PC-3 (cell line): ENCODE results near the gene ANO4. TPM values are rescaled to one million over a fixed set of nuclear protein-coding genes. Genes with fewer than 3 reads are reported as not detected.

ENCODE experiments used
- ATAC-seq: fragments of 200-7000 bp; cut with Tn5 transposase; 2 replicates; pipeline ENCODE4 v1.9.1; 2020; ENCODE audit warnings: mild to moderate bottlenecking, moderate library complexity
- BruUV-seq: library from RNA; stranded (reverse); fragments of 400-500 nt; replicated peaks from 2 replicates; lab custom pipeline; 2021; lab: Mats Ljungman, UMichigan
- CTCF ChIA-PET: fragments of 300-600 bp; sonication (Branson Sonifier 250); formaldehyde crosslinking; loops from one replicate; lab custom pipeline; 2022; ENCODE audit warnings: antibody characterized with exemption; lab: Charles Lee
- POLR2A ChIA-PET: fragments of 300-600 bp; sonication (Branson Sonifier 250); formaldehyde crosslinking; loops from one replicate; lab custom pipeline; 2022; ENCODE audit warnings: antibody characterized with exemption; ENCODE audit not compliant: unreplicated experiment; lab: Charles Lee
- DNase-seq: peaks from one replicate; pipeline ENCODE4 v3.0.0-alpha.2; 2015
- H2AFZ ChIP-seq: fragments of 300-600 bp; sonication (generic); 2 replicates; pipeline ENCODE4 v1.6.0; 2016; ENCODE audit warnings: antibody characterized with exemption, low read length
- H3F3A ChIP-seq: fragments of 300-600 bp; sonication (generic); one replicate; pipeline ENCODE4 v1.6.0; 2017; ENCODE audit warnings: antibody characterized with exemption, low read length, control low read depth, mild to moderate bottlenecking; ENCODE audit not compliant: unreplicated experiment
- H3K27ac ChIP-seq: fragments of 300-600 bp; sonication (generic); 2 replicates; pipeline ENCODE4 v1.5.1; 2016; ENCODE audit warnings: mild to moderate bottlenecking, low read length
- H3K27me3 ChIP-seq: fragments of 300-600 bp; sonication (generic); 2 replicates; pipeline ENCODE4 v1.6.1; 2016; ENCODE audit warnings: low read length, mixed read lengths
- H3K36me3 ChIP-seq: fragments of 300-600 bp; sonication (generic); 2 replicates; pipeline ENCODE4 v1.6.1; 2016; ENCODE audit warnings: low read depth, mixed run types, low read length, mixed read lengths
- H3K4me1 ChIP-seq: fragments of 300-600 bp; sonication (generic); 2 replicates; pipeline ENCODE4 v1.5.1; 2016; ENCODE audit warnings: low read length; ENCODE audit not compliant: insufficient read depth
- H3K4me2 ChIP-seq: fragments of 300-600 bp; sonication (generic); 2 replicates; pipeline ENCODE4 v1.6.0; 2016; ENCODE audit warnings: low read length
- H3K4me3 ChIP-seq: fragments of 300-600 bp; sonication (generic); 2 replicates; pipeline ENCODE4 v1.5.1; 2016; ENCODE audit warnings: mild to moderate bottlenecking, low read length, mixed read lengths
- H3K79me2 ChIP-seq: fragments of 300-600 bp; sonication (generic); 2 replicates; pipeline ENCODE4 v1.6.1; 2017; ENCODE audit warnings: low read length, mixed read lengths
- H3K9ac ChIP-seq: fragments of 300-600 bp; sonication (generic); 2 replicates; pipeline ENCODE4 v1.6.0; 2016; ENCODE audit warnings: mild to moderate bottlenecking, low read length
- H3K9me2 ChIP-seq: fragments of 300-600 bp; sonication (generic); replicated peaks from 2 replicates; pipeline ENCODE4 v1.6.1; 2016; ENCODE audit warnings: mixed run types, low read length, mixed read lengths
- H3K9me3 ChIP-seq: fragments of 300-600 bp; sonication (generic); 2 replicates; pipeline ENCODE4 v1.6.1; 2016; ENCODE audit warnings: low read length, mixed read lengths
- H4K20me1 ChIP-seq: fragments of 300-600 bp; sonication (generic); 2 replicates; pipeline ENCODE4 v1.6.1; 2016; ENCODE audit warnings: low read length, mixed read lengths
- EZH2 ChIP-seq: fragments of 300-600 bp; sonication (generic); IDR thresholded peaks from one replicate; pipeline ENCODE4 v1.6.1; 2017; ENCODE audit warnings: antibody characterized with exemption, mild to moderate bottlenecking, low read length; ENCODE audit not compliant: unreplicated experiment
- EZH2phosphoT487 ChIP-seq: fragments of 300-600 bp; sonication (generic); IDR thresholded peaks from 2 replicates; pipeline ENCODE4 v1.6.1; 2018; ENCODE audit warnings: mild to moderate bottlenecking, antibody characterized with exemption, low read length, borderline replicate concordance
- intact Hi-C: fragments of 100-400 bp; cut with micrococcal nuclease; formaldehyde crosslinking; loops from 2 replicates; pipeline ENCODE4 v1.9.0; 2023
- total RNA-seq: library from RNA; depleted of rRNA; stranded (reverse); fragments of >200 nt; gene quantifications from 2 replicates; pipeline ENCODE4 v1.2.3, GENCODE V29; 2014
- TF ChIP-seq, protein P1 (sequence below): fragments of 300-600 bp; sonication (generic); conservative IDR thresholded peaks from 2 replicates; pipeline ENCODE4 v1.5.1; 2017; ENCODE audit warnings: antibody characterized with exemption, low read depth, mild to moderate bottlenecking, low read length

The ANO4 gene
- total RNA-seq, 1 experiment from 2014 or later = not detected

DNA sequence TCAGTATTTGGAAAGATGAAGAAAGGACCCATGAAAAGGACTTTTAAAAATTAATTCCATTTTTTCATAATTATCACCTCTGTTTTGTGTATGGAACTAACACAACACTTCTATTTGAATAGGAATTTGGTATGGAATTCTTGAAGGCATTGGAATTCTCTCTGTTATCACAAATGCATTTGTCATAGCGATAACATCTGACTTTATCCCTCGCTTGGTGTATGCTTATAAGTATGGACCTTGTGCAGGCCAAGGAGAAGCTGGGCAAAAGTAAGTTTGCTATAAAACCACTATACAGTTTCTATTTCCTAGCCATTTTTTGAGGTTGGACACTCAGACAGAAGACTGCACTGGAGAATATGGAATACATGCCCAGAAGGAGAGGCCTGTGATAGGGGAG lies 316.9 kb downstream of the ANO4 start:
- no peaks in the 10 kb centered on the region for H3K36me3 ChIP-seq
- H3K27me3 ChIP-seq = peaks cover 3% of the 10 kb centered on the region; the same call in 1 of the 2 replicates
- 0 out of 2 replicates have a peak, but pooled peaks cover 11% of the 10 kb centered on the region for H3K9me3 ChIP-seq
- intact Hi-C loops = no loop called here
- no peaks in the 10 kb centered on the region for H3F3A ChIP-seq
- no peak overlapping the region for H3K27ac ChIP-seq
- no TSS peak for BruUV-seq
- H2AFZ ChIP-seq = no peak overlapping the region
- ATAC-seq (no peak), DNase-seq (no peak)
- TF ChIP-seq, protein P1, sequence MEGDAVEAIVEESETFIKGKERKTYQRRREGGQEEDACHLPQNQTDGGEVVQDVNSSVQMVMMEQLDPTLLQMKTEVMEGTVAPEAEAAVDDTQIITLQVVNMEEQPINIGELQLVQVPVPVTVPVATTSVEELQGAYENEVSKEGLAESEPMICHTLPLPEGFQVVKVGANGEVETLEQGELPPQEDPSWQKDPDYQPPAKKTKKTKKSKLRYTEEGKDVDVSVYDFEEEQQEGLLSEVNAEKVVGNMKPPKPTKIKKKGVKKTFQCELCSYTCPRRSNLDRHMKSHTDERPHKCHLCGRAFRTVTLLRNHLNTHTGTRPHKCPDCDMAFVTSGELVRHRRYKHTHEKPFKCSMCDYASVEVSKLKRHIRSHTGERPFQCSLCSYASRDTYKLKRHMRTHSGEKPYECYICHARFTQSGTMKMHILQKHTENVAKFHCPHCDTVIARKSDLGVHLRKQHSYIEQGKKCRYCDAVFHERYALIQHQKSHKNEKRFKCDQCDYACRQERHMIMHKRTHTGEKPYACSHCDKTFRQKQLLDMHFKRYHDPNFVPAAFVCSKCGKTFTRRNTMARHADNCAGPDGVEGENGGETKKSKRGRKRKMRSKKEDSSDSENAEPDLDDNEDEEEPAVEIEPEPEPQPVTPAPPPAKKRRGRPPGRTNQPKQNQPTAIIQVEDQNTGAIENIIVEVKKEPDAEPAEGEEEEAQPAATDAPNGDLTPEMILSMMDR = no peak
- TF ChIP-seq EZH2 (no peak), EZH2phosphoT487 (no peak)
- CTCF ChIA-PET = no interaction called here
- no peaks in the 10 kb centered on the region for H3K4me1 ChIP-seq
- no peak overlapping the region for H3K9ac ChIP-seq
- no peak overlapping the region for H3K4me3 ChIP-seq
- POLR2A ChIA-PET = no interaction called here
- no peak overlapping the region for H3K4me2 ChIP-seq
- H4K20me1 ChIP-seq = no peaks in the 10 kb centered on the region
- no peaks in the 10 kb centered on the region for H3K79me2 ChIP-seq
- H3K9me2 ChIP-seq = no peaks in the 10 kb centered on the region

DNA sequence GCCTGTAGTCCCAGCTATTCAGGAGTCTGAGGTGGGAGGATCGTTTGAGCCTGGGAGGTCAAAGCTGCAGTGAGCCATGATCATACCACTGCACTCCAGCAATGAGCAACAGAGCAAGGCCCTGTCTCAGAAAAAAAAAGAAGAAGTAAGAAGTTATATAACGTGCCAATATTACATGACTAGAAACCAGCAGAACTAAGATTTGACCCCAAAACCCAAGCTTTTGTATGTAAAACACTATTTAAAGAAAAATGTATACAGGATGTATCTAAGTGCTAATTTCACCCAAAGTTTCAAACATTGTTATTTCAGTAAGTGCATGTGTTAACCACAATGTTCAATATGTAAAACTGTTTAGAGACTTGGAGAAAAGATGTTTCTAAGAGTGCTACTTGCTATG lies 320.8 kb downstream of the ANO4 start:
- H3K27me3 ChIP-seq = peaks cover 18% of the 10 kb centered on the region; the same call in 1 of the 2 replicates
- no peaks in the 10 kb centered on the region for H3K36me3 ChIP-seq
- no peaks in the 10 kb centered on the region for H3K4me1 ChIP-seq
- no TSS peak for BruUV-seq
- no peak overlapping the region for H3K27ac ChIP-seq
- intact Hi-C loops = no loop called here
- no peak overlapping the region for H3K4me2 ChIP-seq
- ATAC-seq (no peak), DNase-seq (no peak)
- H3K9ac ChIP-seq = no peak overlapping the region
- H3F3A ChIP-seq = no peaks in the 10 kb centered on the region
- no peaks in the 10 kb centered on the region for H3K79me2 ChIP-seq
- TF ChIP-seq EZH2 = no peak
- TF ChIP-seq, protein P1 = no peak
- no peak for TF ChIP-seq EZH2phosphoT487
- no peak overlapping the region for H2AFZ ChIP-seq
- H4K20me1 ChIP-seq = no peaks in the 10 kb centered on the region
- ChIA-PET CTCF (no interaction called here), POLR2A (no interaction called here)
- 0 out of 2 replicates have a peak, but pooled peaks cover 11% of the 10 kb centered on the region for H3K9me3 ChIP-seq
- no peaks in the 10 kb centered on the region for H3K9me2 ChIP-seq
- H3K4me3 ChIP-seq = no peak overlapping the region

DNA sequence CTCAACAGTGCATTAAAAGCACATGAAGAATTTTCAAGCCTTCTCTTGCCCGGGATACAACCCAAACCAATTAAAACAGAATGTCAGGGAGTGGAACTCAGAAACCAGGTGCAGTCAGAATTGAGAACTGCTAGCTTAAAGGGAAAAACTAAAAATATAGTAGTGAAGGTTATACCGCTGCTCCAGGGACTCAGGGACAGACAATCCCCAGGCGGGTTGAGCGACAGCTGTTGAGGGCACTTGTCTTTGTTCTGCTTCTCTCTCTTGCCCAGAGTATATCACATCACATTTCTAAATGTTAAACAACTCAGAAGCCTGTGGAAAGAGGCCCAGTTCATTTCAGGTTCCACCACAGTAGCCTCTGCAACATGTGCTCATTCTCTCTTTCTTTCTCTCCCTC lies 322.3 kb downstream of the ANO4 start:
- no peak for DNase-seq
- CTCF ChIA-PET = no interaction called here

More for the DNA sequence above, 322.3 kb downstream of the ANO4 start:
- Histone ChIP-seq H3K4me3 (no peak overlapping the region), H3K4me2 (no peak overlapping the region), H4K20me1 (no peaks in the 10 kb centered on the region), H3K27me3 (peaks cover 22% of the 10 kb centered on the region; the same call in 1 of the 2 replicates), H3K27ac (no peak overlapping the region), H3K4me1 (no peaks in the 10 kb centered on the region), H3K36me3 (no peaks in the 10 kb centered on the region), H3K9me2 (no peaks in the 10 kb centered on the region), H3K79me2 (no peaks in the 10 kb centered on the region), H3F3A (no peaks in the 10 kb centered on the region), H3K9ac (no peak overlapping the region), H3K9me3 (0 out of 2 replicates have a peak, but pooled peaks cover 11% of the 10 kb centered on the region), H2AFZ (no peak overlapping the region)
- ATAC-seq = no peak
- no TSS peak for BruUV-seq
- TF ChIP-seq EZH2 = no peak
- TF ChIP-seq, protein P1 = no peak
- TF ChIP-seq EZH2phosphoT487 = no peak
- POLR2A ChIA-PET = no interaction called here
- intact Hi-C loops = no loop called here
